ENCODE measurements around the gene TMEM69.

DNA sequence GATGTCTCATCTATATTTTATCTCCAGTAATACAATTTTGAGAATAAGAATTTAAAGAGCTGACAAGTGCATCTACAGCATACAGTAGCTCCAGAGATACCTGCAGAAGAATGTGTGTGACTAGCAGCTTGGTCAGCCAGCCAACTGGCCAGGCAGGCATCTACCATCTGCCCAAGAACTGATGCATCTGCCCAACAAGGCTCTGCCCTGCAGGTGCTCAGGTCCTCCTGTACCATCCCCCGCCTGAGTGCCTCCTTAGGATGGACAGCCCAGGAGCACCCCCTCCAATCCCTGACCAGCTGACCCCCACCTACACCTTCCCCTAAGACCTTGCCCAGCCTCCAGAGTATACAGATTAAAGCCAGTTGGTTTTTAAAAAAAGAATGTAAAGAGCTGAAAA is 30.3 kb downstream of the TMEM69 start:
- TF ChIP-seq, protein P1, sequence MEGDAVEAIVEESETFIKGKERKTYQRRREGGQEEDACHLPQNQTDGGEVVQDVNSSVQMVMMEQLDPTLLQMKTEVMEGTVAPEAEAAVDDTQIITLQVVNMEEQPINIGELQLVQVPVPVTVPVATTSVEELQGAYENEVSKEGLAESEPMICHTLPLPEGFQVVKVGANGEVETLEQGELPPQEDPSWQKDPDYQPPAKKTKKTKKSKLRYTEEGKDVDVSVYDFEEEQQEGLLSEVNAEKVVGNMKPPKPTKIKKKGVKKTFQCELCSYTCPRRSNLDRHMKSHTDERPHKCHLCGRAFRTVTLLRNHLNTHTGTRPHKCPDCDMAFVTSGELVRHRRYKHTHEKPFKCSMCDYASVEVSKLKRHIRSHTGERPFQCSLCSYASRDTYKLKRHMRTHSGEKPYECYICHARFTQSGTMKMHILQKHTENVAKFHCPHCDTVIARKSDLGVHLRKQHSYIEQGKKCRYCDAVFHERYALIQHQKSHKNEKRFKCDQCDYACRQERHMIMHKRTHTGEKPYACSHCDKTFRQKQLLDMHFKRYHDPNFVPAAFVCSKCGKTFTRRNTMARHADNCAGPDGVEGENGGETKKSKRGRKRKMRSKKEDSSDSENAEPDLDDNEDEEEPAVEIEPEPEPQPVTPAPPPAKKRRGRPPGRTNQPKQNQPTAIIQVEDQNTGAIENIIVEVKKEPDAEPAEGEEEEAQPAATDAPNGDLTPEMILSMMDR (IDR thresholded peaks at IDR 0.05; ENCODE audit: low read depth, low read length, missing input control): no peak
- TF ChIP-seq, protein P2, sequence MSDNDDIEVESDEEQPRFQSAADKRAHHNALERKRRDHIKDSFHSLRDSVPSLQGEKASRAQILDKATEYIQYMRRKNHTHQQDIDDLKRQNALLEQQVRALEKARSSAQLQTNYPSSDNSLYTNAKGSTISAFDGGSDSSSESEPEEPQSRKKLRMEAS (IDR thresholded peaks at IDR 0.05): no peak
- TF ChIP-seq YY1 (IDR thresholded peaks at IDR 0.05) (no peak), TAF1 (conservative IDR thresholded peaks at IDR 0.05) (no peak), SP1 (IDR thresholded peaks at IDR 0.05) (no peak), GABPA (IDR thresholded peaks at IDR 0.05 in 1 of 2, conservative IDR thresholded peaks at IDR 0.05 in 1 of 2) (no peak), EGR1 (IDR thresholded peaks at IDR 0.05; ENCODE audit: low read depth in 2 of 2) (no peak), JUND (IDR thresholded peaks at IDR 0.05) (no peak), RXRA (IDR thresholded peaks at IDR 0.05) (no peak), RAD21 (IDR thresholded peaks at IDR 0.05) (no peak), FOXA2 (IDR thresholded peaks at IDR 0.05) (no peak), FOXA1 (IDR thresholded peaks at IDR 0.05) (no peak)
- TF ChIP-seq, protein P3, sequence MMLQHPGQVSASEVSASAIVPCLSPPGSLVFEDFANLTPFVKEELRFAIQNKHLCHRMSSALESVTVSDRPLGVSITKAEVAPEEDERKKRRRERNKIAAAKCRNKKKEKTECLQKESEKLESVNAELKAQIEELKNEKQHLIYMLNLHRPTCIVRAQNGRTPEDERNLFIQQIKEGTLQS (IDR thresholded peaks at IDR 0.05): no peak
- TF ChIP-seq, protein P4, sequence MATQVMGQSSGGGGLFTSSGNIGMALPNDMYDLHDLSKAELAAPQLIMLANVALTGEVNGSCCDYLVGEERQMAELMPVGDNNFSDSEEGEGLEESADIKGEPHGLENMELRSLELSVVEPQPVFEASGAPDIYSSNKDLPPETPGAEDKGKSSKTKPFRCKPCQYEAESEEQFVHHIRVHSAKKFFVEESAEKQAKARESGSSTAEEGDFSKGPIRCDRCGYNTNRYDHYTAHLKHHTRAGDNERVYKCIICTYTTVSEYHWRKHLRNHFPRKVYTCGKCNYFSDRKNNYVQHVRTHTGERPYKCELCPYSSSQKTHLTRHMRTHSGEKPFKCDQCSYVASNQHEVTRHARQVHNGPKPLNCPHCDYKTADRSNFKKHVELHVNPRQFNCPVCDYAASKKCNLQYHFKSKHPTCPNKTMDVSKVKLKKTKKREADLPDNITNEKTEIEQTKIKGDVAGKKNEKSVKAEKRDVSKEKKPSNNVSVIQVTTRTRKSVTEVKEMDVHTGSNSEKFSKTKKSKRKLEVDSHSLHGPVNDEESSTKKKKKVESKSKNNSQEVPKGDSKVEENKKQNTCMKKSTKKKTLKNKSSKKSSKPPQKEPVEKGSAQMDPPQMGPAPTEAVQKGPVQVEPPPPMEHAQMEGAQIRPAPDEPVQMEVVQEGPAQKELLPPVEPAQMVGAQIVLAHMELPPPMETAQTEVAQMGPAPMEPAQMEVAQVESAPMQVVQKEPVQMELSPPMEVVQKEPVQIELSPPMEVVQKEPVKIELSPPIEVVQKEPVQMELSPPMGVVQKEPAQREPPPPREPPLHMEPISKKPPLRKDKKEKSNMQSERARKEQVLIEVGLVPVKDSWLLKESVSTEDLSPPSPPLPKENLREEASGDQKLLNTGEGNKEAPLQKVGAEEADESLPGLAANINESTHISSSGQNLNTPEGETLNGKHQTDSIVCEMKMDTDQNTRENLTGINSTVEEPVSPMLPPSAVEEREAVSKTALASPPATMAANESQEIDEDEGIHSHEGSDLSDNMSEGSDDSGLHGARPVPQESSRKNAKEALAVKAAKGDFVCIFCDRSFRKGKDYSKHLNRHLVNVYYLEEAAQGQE (IDR thresholded peaks at IDR 0.05): no peak

Measured in liver (tissue), 3 donors.